Upper lobe of left lung (tissue), 6 donors: Measurements from ENCODE around the gene GAK. TPM values are rescaled to one million over a fixed set of nuclear protein-coding genes. Genes with fewer than 3 reads are reported as not detected.

Experiments
- ATAC-seq, 2 donors: fragments of 200-7000 bp; cut with Tn5 transposase; one replicate each; pipeline ENCODE4 v1.9.1; 2022; ENCODE audit warnings: mild to moderate bottlenecking in 2 of 2, moderate library complexity in 2 of 2; ENCODE audit not compliant: low FRiP score in 2 of 2
- DNase-seq, 2 donors: peaks; one replicate each; pipeline ENCODE4 v3.0.0-alpha.2; 2019 to 2020
- H3K27ac ChIP-seq, 4 donors: fragments of 200-600 bp; sonication (generic); one replicate each; pipeline ENCODE4 v1.5.1; 2016 to 2019
- H3K27me3 ChIP-seq, 4 donors: fragments of 200-600 bp; sonication (generic); one replicate each; pipeline ENCODE4 v1.5.1; 2017 to 2019
- H3K36me3 ChIP-seq, 4 donors: fragments of 200-600 bp; sonication (generic); one replicate each; pipeline ENCODE4 v1.5.1; 2016 to 2019
- H3K4me1 ChIP-seq, 4 donors: fragments of 200-600 bp; sonication (generic); one replicate each; pipeline ENCODE4 v1.5.1; 2018 to 2019
- H3K4me3 ChIP-seq, 4 donors: fragments of 200-600 bp; sonication (generic); one replicate each; pipeline ENCODE4 v1.5.1; 2017 to 2019; ENCODE audit warnings: mild to moderate bottlenecking in 2 of 4, moderate library complexity in 1 of 4
- H3K9me3 ChIP-seq, 4 donors: fragments of 200-600 bp; sonication (generic); one replicate each; pipeline ENCODE4 v1.5.1; 2018 to 2019
- EP300 ChIP-seq, 4 donors: sonication (generic); formaldehyde crosslinking; IDR thresholded peaks; one replicate each; pipeline ENCODE4 v1.5.1; 2017; ENCODE audit warnings: antibody characterized with exemption in 4 of 4, control low read depth in 2 of 4
- POLR2A ChIP-seq, 4 donors: fragments of 450-650 bp; IDR thresholded peaks; one replicate each; pipeline ENCODE4 v1.5.1; 2016 to 2017; ENCODE audit warnings: antibody characterized with exemption in 4 of 4, mild to moderate bottlenecking in 2 of 4
- POLR2AphosphoS5 ChIP-seq, 2 donors: sonication (generic); formaldehyde crosslinking; IDR thresholded peaks; one replicate each; pipeline ENCODE4 v1.5.1; 2017; ENCODE audit warnings: antibody characterized with exemption in 2 of 2
- WGBS, 2 donors: methylation state at CpG; one replicate each; pipeline ENCODE4 v1.1.5; 2017 to 2018; 5-methylcytosine and 5-hydroxymethylcytosine counted together
- total RNA-seq, 6 donors: library from RNA; depleted of rRNA in 4 of 6; stranded (reverse); fragments of >200 nt in 4 of 6; gene quantifications; one replicate each; pipeline versions ENCODE4 v1.1.0 to v1.2.1, GENCODE V29; 2016 to 2021
- TF ChIP-seq, protein P1 (sequence below), 6 experiments: fragments of 450-650 bp in 4 of 6; fragments of 200-600 bp in 2 of 6; sonication (generic) in 2 of 6; IDR thresholded peaks; one replicate each; pipeline ENCODE4 v1.5.1; 2016 to 2019; ENCODE audit warnings: antibody characterized with exemption in 6 of 6
- donor health status: DM: no; HTN: no; CAD: no; lungs with moderate emphysema.
- donor health status: DM: no; HTN: yes; CAD: no; lungs with severe emphysema.

GAK gene
- total RNA-seq, 6 donors from 2014 or later: 116 to 380 (median 154) TPM

DNA sequence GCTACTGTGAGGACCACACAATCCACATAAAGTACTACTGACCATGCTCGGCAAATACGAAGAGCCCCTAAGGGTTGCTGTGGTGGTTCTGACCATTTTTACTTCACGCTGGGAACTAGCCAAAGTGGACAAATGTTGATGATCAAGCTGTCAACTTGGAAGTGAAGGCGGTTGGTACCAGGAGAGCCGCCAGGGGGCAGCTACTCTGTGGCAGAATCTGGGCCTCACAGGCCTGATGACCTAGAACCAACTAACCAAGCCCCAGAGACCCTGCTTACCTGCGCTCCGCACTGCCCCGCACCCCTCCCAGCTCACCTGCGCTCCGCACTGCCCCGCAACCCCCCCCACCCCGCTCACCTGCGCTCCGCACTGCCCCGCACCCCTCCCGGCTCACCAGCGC is 5.6 kb downstream of the GAK start:
- H3K9me3 ChIP-seq: no peaks in the 10 kb centered on the region
- no peak overlapping the region for H3K27ac ChIP-seq
- ATAC-seq (no peak), DNase-seq (peak in 1 of 2 donors; percentile 20)
- H3K36me3 ChIP-seq: peaks cover 0 to 3% (median 0%) of the 10 kb centered on the region in 4 donors
- no peaks in the 10 kb centered on the region for H3K27me3 ChIP-seq
- TF ChIP-seq, protein P1, sequence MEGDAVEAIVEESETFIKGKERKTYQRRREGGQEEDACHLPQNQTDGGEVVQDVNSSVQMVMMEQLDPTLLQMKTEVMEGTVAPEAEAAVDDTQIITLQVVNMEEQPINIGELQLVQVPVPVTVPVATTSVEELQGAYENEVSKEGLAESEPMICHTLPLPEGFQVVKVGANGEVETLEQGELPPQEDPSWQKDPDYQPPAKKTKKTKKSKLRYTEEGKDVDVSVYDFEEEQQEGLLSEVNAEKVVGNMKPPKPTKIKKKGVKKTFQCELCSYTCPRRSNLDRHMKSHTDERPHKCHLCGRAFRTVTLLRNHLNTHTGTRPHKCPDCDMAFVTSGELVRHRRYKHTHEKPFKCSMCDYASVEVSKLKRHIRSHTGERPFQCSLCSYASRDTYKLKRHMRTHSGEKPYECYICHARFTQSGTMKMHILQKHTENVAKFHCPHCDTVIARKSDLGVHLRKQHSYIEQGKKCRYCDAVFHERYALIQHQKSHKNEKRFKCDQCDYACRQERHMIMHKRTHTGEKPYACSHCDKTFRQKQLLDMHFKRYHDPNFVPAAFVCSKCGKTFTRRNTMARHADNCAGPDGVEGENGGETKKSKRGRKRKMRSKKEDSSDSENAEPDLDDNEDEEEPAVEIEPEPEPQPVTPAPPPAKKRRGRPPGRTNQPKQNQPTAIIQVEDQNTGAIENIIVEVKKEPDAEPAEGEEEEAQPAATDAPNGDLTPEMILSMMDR (IDR thresholded peaks at IDR 0.05): peak in 1 of 6 experiments; percentile 28
- TF ChIP-seq POLR2AphosphoS5 (IDR thresholded peaks at IDR 0.05): no peak
- peaks cover 34 to 82% (median 46%) of the 10 kb centered on the region in 4 donors for H3K4me1 ChIP-seq
- no peak overlapping the region for H3K4me3 ChIP-seq
- 68 to 91% methylated on average over 4 to 14 of the region's 17 CpGs for WGBS, 2 donors

DNA sequence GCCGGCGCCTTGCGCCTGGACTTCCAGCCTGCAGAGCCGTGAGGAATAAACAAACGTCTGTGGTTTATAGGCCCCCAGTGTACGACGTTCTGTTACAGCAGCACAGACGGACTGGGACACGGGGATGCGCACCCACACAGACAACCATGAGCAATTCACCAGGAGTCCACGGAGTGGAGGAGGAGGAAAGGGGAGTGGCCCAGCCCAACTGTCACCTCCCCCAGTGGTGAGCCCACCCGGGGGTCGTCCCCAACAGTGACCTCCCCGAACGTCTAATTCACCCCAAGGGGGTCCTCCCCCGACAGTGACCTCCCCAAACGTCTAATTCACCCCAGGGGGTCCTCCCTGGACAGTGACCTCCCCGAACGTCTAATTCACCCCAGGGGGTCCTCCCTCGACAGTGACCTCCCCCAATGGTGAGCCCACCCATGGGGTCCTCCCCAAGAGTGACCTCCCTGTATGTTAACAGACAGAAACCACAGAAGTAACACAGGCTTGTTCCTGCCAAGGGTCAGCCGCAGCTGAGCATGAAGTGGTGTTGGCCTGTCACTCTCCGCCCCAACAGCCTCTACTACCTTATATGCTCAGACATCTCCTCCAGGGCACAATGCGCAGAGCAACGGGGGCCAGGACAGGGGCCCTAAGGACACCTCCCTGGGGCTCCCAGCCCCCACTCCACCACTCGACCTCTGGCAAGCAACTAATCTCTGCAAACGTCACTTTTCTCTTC is 6.2 kb downstream of the GAK start:
- H3K36me3 ChIP-seq: peaks cover 0 to 3% (median 0%) of the 10 kb centered on the region in 4 donors
- H3K27me3 ChIP-seq: no peaks in the 10 kb centered on the region
- ATAC-seq (peak in 1 of 2 donors; percentile 21), DNase-seq (peak; percentile 11 to 41)
- H3K4me3 ChIP-seq: no peak overlapping the region
- H3K9me3 ChIP-seq: no peaks in the 10 kb centered on the region
- 76 to 89% methylated on average over 14 to 26 of the region's 26 CpGs for WGBS, 2 donors
- no peak overlapping the region for H3K27ac ChIP-seq
- H3K4me1 ChIP-seq: peaks cover 28 to 76% (median 43%) of the 10 kb centered on the region in 4 donors
- TF ChIP-seq, protein P1 (IDR thresholded peaks at IDR 0.05): no peak
- TF ChIP-seq POLR2A (IDR thresholded peaks at IDR 0.05) (no peak), POLR2AphosphoS5 (IDR thresholded peaks at IDR 0.05) (no peak), EP300 (IDR thresholded peaks at IDR 0.05) (no peak)

DNA sequence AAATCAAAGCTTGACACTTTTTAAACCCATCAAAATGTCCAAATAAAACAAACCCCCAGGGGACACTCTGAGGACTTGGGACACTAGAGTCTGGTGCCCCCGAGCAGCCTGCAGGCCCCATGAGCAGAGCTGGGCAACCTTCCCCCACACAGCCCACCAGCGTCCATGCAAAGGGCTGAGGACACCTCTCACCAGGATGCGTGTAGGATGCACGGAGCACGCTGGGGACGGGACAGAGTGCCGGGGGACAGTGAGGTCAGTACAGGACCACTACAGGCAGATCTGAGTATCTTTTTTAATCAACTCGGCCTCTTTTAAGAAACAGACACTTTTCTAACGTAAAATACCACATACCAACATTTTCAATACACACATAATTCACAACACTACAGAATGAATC is 6.9 kb downstream of the GAK start:
- no peak for TF ChIP-seq EP300 (IDR thresholded peaks at IDR 0.05)
- no peak for TF ChIP-seq POLR2A (IDR thresholded peaks at IDR 0.05)
- TF ChIP-seq POLR2AphosphoS5 (IDR thresholded peaks at IDR 0.05): no peak
- TF ChIP-seq, protein P1 (IDR thresholded peaks at IDR 0.05): no peak
- ATAC-seq: no peak
- WGBS, 2 donors: 93 to 94% methylated on average over 8 to 9 of the region's 9 CpGs
- no peak overlapping the region for H3K4me3 ChIP-seq
- H3K4me1 ChIP-seq: peaks cover 21 to 70% (median 36%) of the 10 kb centered on the region in 4 donors
- peaks cover 0 to 3% (median 0%) of the 10 kb centered on the region in 4 donors for H3K36me3 ChIP-seq
- H3K9me3 ChIP-seq: no peaks in the 10 kb centered on the region
- no peak overlapping the region for H3K27ac ChIP-seq
- no peaks in the 10 kb centered on the region for H3K27me3 ChIP-seq
- DNase-seq: peak; percentile 12 to 56

DNA sequence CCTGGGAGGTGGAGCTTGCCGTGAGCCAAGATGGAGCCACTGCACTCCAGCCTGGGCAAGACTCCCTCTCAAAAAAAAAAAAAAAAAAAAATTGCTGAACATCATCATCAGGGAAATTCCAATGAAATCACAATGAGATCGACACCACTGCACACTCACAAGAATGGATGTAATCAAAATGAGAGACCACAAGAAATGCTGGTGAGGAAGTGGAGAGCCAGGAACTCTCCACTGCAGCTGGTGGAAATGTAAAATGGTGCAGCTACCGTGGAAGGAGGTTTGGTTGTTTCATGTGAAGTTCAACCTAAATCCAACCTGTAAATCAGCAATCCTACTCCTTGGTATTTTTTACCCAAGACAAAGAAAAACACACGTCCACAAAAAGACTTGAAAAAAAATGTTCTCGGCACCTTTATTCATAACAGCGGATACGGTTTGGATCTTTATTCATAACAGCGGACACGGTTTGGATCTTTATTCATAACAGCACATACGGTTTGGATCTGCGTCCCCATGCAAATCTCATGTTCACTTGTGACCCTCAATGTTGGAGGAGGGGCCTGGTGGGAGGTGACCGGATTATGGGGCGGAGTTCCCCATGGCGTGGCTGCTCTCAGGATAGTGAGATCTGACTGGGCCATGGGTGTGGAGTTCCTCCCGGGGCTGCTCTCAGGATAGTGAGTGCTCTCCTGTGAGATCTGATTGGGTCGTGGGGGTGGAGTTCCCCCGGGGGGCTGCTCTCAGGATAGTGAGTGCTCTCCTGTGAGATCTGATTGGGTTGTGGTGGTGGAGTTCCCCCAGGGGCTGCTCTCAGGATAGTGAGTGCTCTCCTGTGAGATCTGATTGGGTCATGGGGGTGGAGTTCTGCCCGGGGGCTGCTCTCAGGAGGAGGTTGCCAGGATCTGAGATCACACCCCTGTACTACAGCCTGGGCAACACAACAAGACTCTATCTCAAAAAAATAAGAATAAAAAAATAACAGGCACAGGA is 7.7 kb downstream of the GAK start:
- Histone ChIP-seq H3K4me3 (no peak overlapping the region), H3K27ac (no peak overlapping the region), H3K27me3 (no peaks in the 10 kb centered on the region), H3K4me1 (peaks cover 13 to 70% (median 30%) of the 10 kb centered on the region in 4 donors), H3K36me3 (peaks cover 0 to 3% (median 0%) of the 10 kb centered on the region in 4 donors), H3K9me3 (no peaks in the 10 kb centered on the region)
- TF ChIP-seq POLR2A (IDR thresholded peaks at IDR 0.05) (no peak), EP300 (IDR thresholded peaks at IDR 0.05) (no peak), POLR2AphosphoS5 (IDR thresholded peaks at IDR 0.05) (no peak)
- TF ChIP-seq, protein P1 (IDR thresholded peaks at IDR 0.05): no peak
- ATAC-seq (peak in 1 of 2 donors; percentile 59), DNase-seq (peak in 1 of 2 donors; percentile 22)
- WGBS, 2 donors: 66 to 74% methylated on average over 17 to 18 of the region's 18 CpGs
